Right lobe of liver (tissue), 4 donors: ENCODE results near the gene ALK.

Source experiments
- POLR2A ChIP-seq: fragments of 450-650 bp; IDR thresholded peaks from one replicate; pipeline ENCODE4 v1.6.1; 2017; ENCODE audit warnings: antibody characterized with exemption, mild to moderate bottlenecking
- TF ChIP-seq, protein P1 (sequence below), 4 donors: fragments of 200-600 bp in 3 of 4; fragments of 450-650 bp in 1 of 4; IDR thresholded peaks; one replicate each; pipeline versions ENCODE4 v1.5.1 to v1.8.0; 2016 to 2022; ENCODE audit warnings: antibody characterized with exemption in 4 of 4, mild to moderate bottlenecking in 2 of 4
- donor health status: DM: no; HTN: no; CAD: no.
- donor health status: DM: no; HTN: no; CAD: no.
- donor health status: DM: no; HTN: yes; CAD: no.

DNA sequence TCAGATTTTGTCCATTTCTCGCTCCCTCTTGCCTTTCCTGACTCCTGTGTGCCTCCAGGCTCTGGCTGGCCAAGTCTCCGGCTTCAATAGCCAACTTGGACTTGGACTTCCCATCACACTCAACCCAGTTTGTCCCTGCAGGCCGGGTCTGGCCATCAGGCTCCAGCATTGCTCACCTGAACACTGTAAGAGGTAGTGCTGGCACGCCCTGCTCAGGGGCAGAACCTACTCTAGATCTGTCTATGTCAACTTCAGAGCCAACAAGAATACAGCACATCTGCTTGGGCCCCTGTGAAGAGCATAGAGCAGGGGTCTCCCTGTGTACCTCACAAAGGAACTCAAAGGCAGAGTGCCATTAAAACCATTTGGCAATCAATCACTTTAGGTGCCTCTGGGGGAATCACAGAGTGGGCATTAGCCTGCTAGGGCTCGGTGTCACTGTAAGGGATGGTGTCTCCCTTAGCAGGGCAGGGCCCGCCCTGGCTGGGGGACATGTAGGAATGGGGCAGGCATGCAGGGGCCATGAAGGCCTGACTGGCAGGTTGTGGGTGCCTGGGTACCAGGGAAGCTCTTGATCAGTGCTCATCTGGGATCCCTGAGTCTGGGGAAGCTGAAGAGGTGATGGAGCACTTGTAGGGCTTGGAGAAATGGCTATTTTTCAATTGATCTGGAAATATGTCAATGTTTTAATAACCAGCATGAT is 480.3 kb downstream of the ALK start:
- no peak for TF ChIP-seq POLR2A
- TF ChIP-seq, protein P1, sequence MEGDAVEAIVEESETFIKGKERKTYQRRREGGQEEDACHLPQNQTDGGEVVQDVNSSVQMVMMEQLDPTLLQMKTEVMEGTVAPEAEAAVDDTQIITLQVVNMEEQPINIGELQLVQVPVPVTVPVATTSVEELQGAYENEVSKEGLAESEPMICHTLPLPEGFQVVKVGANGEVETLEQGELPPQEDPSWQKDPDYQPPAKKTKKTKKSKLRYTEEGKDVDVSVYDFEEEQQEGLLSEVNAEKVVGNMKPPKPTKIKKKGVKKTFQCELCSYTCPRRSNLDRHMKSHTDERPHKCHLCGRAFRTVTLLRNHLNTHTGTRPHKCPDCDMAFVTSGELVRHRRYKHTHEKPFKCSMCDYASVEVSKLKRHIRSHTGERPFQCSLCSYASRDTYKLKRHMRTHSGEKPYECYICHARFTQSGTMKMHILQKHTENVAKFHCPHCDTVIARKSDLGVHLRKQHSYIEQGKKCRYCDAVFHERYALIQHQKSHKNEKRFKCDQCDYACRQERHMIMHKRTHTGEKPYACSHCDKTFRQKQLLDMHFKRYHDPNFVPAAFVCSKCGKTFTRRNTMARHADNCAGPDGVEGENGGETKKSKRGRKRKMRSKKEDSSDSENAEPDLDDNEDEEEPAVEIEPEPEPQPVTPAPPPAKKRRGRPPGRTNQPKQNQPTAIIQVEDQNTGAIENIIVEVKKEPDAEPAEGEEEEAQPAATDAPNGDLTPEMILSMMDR (IDR thresholded peaks at IDR 0.05) = no peak
